HEK293 (cell line): ENCODE data around the gene KCNE5.

Experiments used
- CTCF ChIA-PET: fragments of 350-600 bp; formaldehyde crosslinking; extraction: SDS; loops from one replicate; lab custom pipeline; 2021; ENCODE audit warnings: antibody characterized with exemption; lab: Yijun Ruan, JAX
- POLR2A ChIA-PET: fragments of 300-600 bp; formaldehyde crosslinking; extraction: SDS; loops from one replicate; lab custom pipeline; 2020; ENCODE audit warnings: antibody characterized with exemption, inconsistent platforms; lab: Yijun Ruan, JAX
- H3K27ac ChIP-seq: fragments of 200-500 bp; sonication (Bioruptor generic); 2 replicates; pipeline ENCODE4 v1.5.1; 2014; ENCODE audit warnings: low read depth, low read length, control low read depth, inconsistent platforms; ENCODE audit errors: extremely low read depth
- H3K36me3 ChIP-seq, 2 experiments: fragments of 200-500 bp in 1 of 2; sonication (Bioruptor generic) in 1 of 2; 1 replicate in 1 of 2; 2 replicates in 1 of 2; pipeline ENCODE4 v1.5.1; 2014 to 2017; ENCODE audit warnings: inconsistent platforms in 2 of 2, low read length in 2 of 2; ENCODE audit not compliant: control insufficient read depth in 2 of 2, insufficient read depth in 1 of 2
- H3K4me1 ChIP-seq: fragments of 200-500 bp; sonication (Bioruptor generic); 2 replicates; pipeline ENCODE4 v1.5.1; 2014; ENCODE audit warnings: mild to moderate bottlenecking, low read length, inconsistent platforms; ENCODE audit not compliant: control insufficient read depth, insufficient read depth
- H3K4me3 ChIP-seq: 2 replicates; pipeline ENCODE4 v1.5.1; 2011; ENCODE audit warnings: low read depth, mild to moderate bottlenecking, control low read depth, low read length, moderate library complexity
- H3K9me3 ChIP-seq: fragments of 200-500 bp; sonication (Bioruptor generic); 2 replicates; pipeline ENCODE4 v1.5.1; 2014; ENCODE audit warnings: low read depth, low read length, inconsistent platforms; ENCODE audit not compliant: control insufficient read depth, insufficient read depth
- KLF9 ChIP-seq: fragments of 450-650 bp; formaldehyde crosslinking; IDR thresholded peaks from 2 replicates; pipeline ENCODE4 v1.5.1; 2016; ENCODE audit warnings: missing biosample characterization, missing genetic modification characterization, low read depth
- REPIN1 ChIP-seq: fragments of 450-650 bp; formaldehyde crosslinking; IDR thresholded peaks from 2 replicates; pipeline ENCODE4 v1.5.1; 2017; ENCODE audit warnings: missing biosample characterization, missing genetic modification characterization, low read depth
- SP7 ChIP-seq: fragments of 450-650 bp; formaldehyde crosslinking; IDR thresholded peaks from 2 replicates; pipeline ENCODE4 v1.5.1; 2016; ENCODE audit warnings: missing biosample characterization, missing genetic modification characterization
- YY2 ChIP-seq: fragments of 450-650 bp; formaldehyde crosslinking; IDR thresholded peaks from 2 replicates; pipeline ENCODE4 v1.5.1; 2016; ENCODE audit warnings: missing biosample characterization, missing genetic modification characterization
- ZBTB1 ChIP-seq: fragments of 450-650 bp; formaldehyde crosslinking; IDR thresholded peaks from 2 replicates; pipeline ENCODE4 v1.5.1; 2016; ENCODE audit warnings: missing biosample characterization, missing genetic modification characterization
- ZNF112 ChIP-seq: fragments of 450-650 bp; formaldehyde crosslinking; IDR thresholded peaks from 2 replicates; pipeline ENCODE4 v1.5.0; 2017; ENCODE audit warnings: missing biosample characterization, missing genetic modification characterization
- ZNF223 ChIP-seq: fragments of 450-650 bp; formaldehyde crosslinking; IDR thresholded peaks from 2 replicates; pipeline ENCODE4 v1.5.1; 2016; ENCODE audit warnings: missing biosample characterization, missing genetic modification characterization
- ZNF239 ChIP-seq: fragments of 450-650 bp; formaldehyde crosslinking; IDR thresholded peaks from 2 replicates; pipeline ENCODE4 v1.5.1; 2016; ENCODE audit warnings: missing biosample characterization, missing genetic modification characterization
- ZNF24 ChIP-seq: fragments of 450-650 bp; formaldehyde crosslinking; IDR thresholded peaks from 2 replicates; pipeline ENCODE4 v1.5.1; 2016; ENCODE audit warnings: missing biosample characterization, missing genetic modification characterization
- ZNF302 ChIP-seq: fragments of 450-650 bp; formaldehyde crosslinking; IDR thresholded peaks from 2 replicates; pipeline ENCODE4 v1.5.1; 2016; ENCODE audit warnings: missing biosample characterization, missing genetic modification characterization, low read depth
- ZNF335 ChIP-seq: fragments of 450-650 bp; formaldehyde crosslinking; conservative IDR thresholded peaks from 2 replicates; pipeline ENCODE4 v1.5.1; 2016; ENCODE audit warnings: missing biosample characterization, missing genetic modification characterization
- ZNF404 ChIP-seq: fragments of 450-650 bp; formaldehyde crosslinking; IDR thresholded peaks from 2 replicates; pipeline ENCODE4 v1.5.1; 2017; ENCODE audit warnings: missing biosample characterization, missing genetic modification characterization
- ZNF558 ChIP-seq: fragments of 450-650 bp; formaldehyde crosslinking; IDR thresholded peaks from 2 replicates; pipeline ENCODE4 v1.5.1; 2016; ENCODE audit warnings: missing biosample characterization, missing genetic modification characterization
- ZNF629 ChIP-seq: fragments of 450-650 bp; formaldehyde crosslinking; IDR thresholded peaks from 2 replicates; pipeline ENCODE4 v1.5.1; 2017; ENCODE audit warnings: missing biosample characterization, missing genetic modification characterization
- ZNF660 ChIP-seq: fragments of 450-650 bp; IDR thresholded peaks from 2 replicates; pipeline ENCODE4 v1.5.1; 2018; ENCODE audit warnings: missing biosample characterization, mild to moderate bottlenecking, missing genetic modification characterization
- ZNF670 ChIP-seq: fragments of 450-650 bp; formaldehyde crosslinking; IDR thresholded peaks from 2 replicates; pipeline ENCODE4 v1.5.1; 2016; ENCODE audit warnings: missing biosample characterization, missing genetic modification characterization, low read depth
- ZNF707 ChIP-seq: fragments of 450-650 bp; formaldehyde crosslinking; IDR thresholded peaks from 2 replicates; pipeline ENCODE4 v1.5.1; 2016; ENCODE audit warnings: missing biosample characterization, missing genetic modification characterization
- TF ChIP-seq, protein P1 (sequence below): fragments of 450-650 bp; formaldehyde crosslinking; IDR thresholded peaks from 2 replicates; pipeline ENCODE4 v1.5.1; 2017; ENCODE audit warnings: missing biosample characterization, missing genetic modification characterization
- TF ChIP-seq, protein P2 (sequence below): fragments of 450-650 bp; formaldehyde crosslinking; IDR thresholded peaks from 2 replicates; pipeline ENCODE4 v1.5.1; 2017; ENCODE audit warnings: missing biosample characterization, missing genetic modification characterization
- TF ChIP-seq, protein P3 (sequence below): fragments of 450-650 bp; formaldehyde crosslinking; IDR thresholded peaks from 2 replicates; pipeline ENCODE4 v1.5.1; 2016; ENCODE audit warnings: missing biosample characterization, missing genetic modification characterization
- TF ChIP-seq, protein P4 (sequence below): fragments of 450-650 bp; formaldehyde crosslinking; IDR thresholded peaks from 2 replicates; pipeline ENCODE4 v1.5.1; 2016; ENCODE audit warnings: missing biosample characterization, missing genetic modification characterization
- TF ChIP-seq, protein P5 (sequence below): fragments of 450-650 bp; formaldehyde crosslinking; IDR thresholded peaks from 2 replicates; pipeline ENCODE4 v1.5.1; 2016; ENCODE audit warnings: missing biosample characterization, missing genetic modification characterization
- TF ChIP-seq, protein P6 (sequence below): fragments of 450-650 bp; formaldehyde crosslinking; IDR thresholded peaks from 2 replicates; pipeline ENCODE4 v1.5.1; 2016; ENCODE audit warnings: missing biosample characterization, missing genetic modification characterization

Gene KCNE5

DNA sequence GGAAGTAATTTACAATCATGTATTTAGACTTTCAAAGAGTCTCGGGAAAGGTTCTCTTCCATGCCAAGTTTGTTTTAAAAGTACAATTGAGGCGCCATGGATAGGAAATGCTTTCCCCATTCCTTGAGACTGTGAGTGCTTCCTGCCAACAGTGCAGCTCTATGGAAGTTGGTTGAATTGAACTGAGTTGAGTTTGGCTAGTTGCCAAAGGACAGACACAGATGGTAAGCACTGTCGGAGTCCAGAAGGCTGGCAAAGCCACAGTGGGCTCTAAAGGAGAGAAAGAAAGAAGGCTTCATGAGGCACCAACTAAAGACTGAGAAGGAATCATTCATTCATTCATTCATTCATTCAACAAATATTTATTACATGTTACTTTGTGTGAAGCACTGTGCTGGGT is 4.3 kb upstream of the KCNE5 start:
- TF ChIP-seq ZNF112 = no peak
- no peak overlapping the region for H3K4me3 ChIP-seq
- CTCF ChIA-PET = no interaction called here

DNA sequence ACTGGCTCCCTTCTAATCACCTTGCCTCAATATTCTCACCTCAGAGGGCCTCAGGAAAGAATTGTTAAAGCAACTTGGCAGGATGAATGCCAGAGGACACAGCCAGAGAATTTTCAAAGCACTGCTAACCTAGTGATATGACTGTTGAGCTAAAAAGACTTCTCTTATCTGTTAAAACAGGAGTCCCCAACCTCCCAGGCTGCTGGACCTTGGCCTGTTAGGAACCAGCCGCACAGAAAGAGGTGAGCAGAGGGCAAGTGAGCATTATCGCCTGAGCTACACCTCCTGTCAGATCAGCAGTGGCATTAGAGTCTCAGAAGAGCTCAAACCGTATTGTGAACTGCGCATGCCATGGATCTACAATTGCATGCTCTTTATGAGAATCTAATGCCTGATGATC is 1.7 kb upstream of the KCNE5 start:
- H3K4me3 ChIP-seq = no peak overlapping the region
- H3K36me3 ChIP-seq = no peaks in the 10 kb centered on the region
- H3K9me3 ChIP-seq = no peaks in the 10 kb centered on the region
- CTCF ChIA-PET = interaction anchor here (0.7 to 2.5 kb wide), 2 partner anchors 132 to 141 kb away, joined by 5 to 14 read pairs; no protein-coding TSS in a partner anchor
- TF ChIP-seq, protein P1, sequence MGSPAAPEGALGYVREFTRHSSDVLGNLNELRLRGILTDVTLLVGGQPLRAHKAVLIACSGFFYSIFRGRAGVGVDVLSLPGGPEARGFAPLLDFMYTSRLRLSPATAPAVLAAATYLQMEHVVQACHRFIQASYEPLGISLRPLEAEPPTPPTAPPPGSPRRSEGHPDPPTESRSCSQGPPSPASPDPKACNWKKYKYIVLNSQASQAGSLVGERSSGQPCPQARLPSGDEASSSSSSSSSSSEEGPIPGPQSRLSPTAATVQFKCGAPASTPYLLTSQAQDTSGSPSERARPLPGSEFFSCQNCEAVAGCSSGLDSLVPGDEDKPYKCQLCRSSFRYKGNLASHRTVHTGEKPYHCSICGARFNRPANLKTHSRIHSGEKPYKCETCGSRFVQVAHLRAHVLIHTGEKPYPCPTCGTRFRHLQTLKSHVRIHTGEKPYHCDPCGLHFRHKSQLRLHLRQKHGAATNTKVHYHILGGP (tag by site-specific recombination) = no peak
- TF ChIP-seq ZNF558 = no peak
- no peak for TF ChIP-seq ZNF24 (tag by site-specific recombination)
- no peak for TF ChIP-seq ZNF707 (tag by site-specific recombination)
- H3K27ac ChIP-seq = no peak overlapping the region
- POLR2A ChIA-PET = no interaction called here
- no peaks in the 10 kb centered on the region for H3K4me1 ChIP-seq

More for the DNA sequence above, 4.3 kb upstream of the KCNE5 start:
- no peaks in the 10 kb centered on the region for H3K36me3 ChIP-seq
- H3K9me3 ChIP-seq = no peaks in the 10 kb centered on the region
- H3K27ac ChIP-seq = no peak overlapping the region
- no peaks in the 10 kb centered on the region for H3K4me1 ChIP-seq
- POLR2A ChIA-PET = no interaction called here

DNA sequence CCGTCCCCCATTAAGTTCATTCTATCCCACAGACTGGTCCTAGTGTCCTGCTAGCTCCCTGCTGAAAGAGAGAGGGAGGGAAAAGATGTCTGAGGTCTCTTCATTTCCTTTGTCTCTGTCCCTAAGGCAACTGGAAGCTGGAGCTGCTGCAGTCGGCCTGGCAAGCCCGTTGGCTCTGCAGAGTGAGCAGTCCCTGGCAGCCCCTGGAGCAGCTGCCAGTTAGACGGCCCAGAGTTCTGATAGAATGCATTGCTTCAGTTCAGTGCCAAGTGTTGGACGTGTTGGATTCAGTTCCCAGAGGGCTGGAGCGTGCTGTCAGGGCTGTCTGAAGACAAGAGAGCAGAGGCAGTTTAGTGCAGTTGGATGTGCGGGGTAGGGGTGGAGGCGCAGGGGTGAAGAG is 975 bp downstream of the KCNE5 start:
- H3K27ac ChIP-seq = no peak overlapping the region
- CTCF ChIA-PET = interaction anchor here (0.9 to 4.7 kb wide), 2 partner anchors 11 to 18 kb away, joined by 3 to 29 read pairs; no protein-coding TSS in a partner anchor
- TF ChIP-seq ZNF239 (tag by site-specific recombination) (no peak), REPIN1 (tag by site-specific recombination) (no peak), YY2 (tag by site-specific recombination) (no peak), SP7 (tag by site-specific recombination) (no peak), ZBTB1 (tag by site-specific recombination) (no peak), ZNF302 (no peak), ZNF223 (tag by site-specific recombination) (no peak), KLF9 (tag by site-specific recombination) (no peak), ZNF404 (no peak), ZNF335 (tag by site-specific recombination) (no peak), ZNF660 (tag by site-specific recombination) (no peak), ZNF629 (no peak), ZNF670 (tag by site-specific recombination) (no peak)
- TF ChIP-seq, protein P2, sequence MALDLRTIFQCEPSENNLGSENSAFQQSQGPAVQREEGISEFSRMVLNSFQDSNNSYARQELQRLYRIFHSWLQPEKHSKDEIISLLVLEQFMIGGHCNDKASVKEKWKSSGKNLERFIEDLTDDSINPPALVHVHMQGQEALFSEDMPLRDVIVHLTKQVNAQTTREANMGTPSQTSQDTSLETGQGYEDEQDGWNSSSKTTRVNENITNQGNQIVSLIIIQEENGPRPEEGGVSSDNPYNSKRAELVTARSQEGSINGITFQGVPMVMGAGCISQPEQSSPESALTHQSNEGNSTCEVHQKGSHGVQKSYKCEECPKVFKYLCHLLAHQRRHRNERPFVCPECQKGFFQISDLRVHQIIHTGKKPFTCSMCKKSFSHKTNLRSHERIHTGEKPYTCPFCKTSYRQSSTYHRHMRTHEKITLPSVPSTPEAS (tag by site-specific recombination) = no peak
- TF ChIP-seq, protein P3, sequence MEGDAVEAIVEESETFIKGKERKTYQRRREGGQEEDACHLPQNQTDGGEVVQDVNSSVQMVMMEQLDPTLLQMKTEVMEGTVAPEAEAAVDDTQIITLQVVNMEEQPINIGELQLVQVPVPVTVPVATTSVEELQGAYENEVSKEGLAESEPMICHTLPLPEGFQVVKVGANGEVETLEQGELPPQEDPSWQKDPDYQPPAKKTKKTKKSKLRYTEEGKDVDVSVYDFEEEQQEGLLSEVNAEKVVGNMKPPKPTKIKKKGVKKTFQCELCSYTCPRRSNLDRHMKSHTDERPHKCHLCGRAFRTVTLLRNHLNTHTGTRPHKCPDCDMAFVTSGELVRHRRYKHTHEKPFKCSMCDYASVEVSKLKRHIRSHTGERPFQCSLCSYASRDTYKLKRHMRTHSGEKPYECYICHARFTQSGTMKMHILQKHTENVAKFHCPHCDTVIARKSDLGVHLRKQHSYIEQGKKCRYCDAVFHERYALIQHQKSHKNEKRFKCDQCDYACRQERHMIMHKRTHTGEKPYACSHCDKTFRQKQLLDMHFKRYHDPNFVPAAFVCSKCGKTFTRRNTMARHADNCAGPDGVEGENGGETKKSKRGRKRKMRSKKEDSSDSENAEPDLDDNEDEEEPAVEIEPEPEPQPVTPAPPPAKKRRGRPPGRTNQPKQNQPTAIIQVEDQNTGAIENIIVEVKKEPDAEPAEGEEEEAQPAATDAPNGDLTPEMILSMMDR (tag by site-specific recombination) = no peak
- TF ChIP-seq, protein P4, sequence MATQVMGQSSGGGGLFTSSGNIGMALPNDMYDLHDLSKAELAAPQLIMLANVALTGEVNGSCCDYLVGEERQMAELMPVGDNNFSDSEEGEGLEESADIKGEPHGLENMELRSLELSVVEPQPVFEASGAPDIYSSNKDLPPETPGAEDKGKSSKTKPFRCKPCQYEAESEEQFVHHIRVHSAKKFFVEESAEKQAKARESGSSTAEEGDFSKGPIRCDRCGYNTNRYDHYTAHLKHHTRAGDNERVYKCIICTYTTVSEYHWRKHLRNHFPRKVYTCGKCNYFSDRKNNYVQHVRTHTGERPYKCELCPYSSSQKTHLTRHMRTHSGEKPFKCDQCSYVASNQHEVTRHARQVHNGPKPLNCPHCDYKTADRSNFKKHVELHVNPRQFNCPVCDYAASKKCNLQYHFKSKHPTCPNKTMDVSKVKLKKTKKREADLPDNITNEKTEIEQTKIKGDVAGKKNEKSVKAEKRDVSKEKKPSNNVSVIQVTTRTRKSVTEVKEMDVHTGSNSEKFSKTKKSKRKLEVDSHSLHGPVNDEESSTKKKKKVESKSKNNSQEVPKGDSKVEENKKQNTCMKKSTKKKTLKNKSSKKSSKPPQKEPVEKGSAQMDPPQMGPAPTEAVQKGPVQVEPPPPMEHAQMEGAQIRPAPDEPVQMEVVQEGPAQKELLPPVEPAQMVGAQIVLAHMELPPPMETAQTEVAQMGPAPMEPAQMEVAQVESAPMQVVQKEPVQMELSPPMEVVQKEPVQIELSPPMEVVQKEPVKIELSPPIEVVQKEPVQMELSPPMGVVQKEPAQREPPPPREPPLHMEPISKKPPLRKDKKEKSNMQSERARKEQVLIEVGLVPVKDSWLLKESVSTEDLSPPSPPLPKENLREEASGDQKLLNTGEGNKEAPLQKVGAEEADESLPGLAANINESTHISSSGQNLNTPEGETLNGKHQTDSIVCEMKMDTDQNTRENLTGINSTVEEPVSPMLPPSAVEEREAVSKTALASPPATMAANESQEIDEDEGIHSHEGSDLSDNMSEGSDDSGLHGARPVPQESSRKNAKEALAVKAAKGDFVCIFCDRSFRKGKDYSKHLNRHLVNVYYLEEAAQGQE (tag by site-specific recombination) = no peak
- TF ChIP-seq, protein P5, sequence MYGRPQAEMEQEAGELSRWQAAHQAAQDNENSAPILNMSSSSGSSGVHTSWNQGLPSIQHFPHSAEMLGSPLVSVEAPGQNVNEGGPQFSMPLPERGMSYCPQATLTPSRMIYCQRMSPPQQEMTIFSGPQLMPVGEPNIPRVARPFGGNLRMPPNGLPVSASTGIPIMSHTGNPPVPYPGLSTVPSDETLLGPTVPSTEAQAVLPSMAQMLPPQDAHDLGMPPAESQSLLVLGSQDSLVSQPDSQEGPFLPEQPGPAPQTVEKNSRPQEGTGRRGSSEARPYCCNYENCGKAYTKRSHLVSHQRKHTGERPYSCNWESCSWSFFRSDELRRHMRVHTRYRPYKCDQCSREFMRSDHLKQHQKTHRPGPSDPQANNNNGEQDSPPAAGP = no peak
- TF ChIP-seq, protein P6, sequence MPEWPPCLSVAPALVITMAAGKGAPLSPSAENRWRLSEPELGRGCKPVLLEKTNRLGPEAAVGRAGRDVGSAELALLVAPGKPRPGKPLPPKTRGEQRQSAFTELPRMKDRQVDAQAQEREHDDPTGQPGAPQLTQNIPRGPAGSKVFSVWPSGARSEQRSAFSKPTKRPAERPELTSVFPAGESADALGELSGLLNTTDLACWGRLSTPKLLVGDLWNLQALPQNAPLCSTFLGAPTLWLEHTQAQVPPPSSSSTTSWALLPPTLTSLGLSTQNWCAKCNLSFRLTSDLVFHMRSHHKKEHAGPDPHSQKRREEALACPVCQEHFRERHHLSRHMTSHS = no peak

More for the DNA sequence above, 975 bp downstream of the KCNE5 start:
- H3K36me3 ChIP-seq = no peaks in the 10 kb centered on the region
- no peaks in the 10 kb centered on the region for H3K4me1 ChIP-seq
- POLR2A ChIA-PET = no interaction called here
- no peak overlapping the region for H3K4me3 ChIP-seq
- no peaks in the 10 kb centered on the region for H3K9me3 ChIP-seq
